Colonic mucosa (tissue), 4 donors: ENCODE data around the gene GPR55. TPM values are rescaled to one million over a fixed set of nuclear protein-coding genes. Genes with fewer than 3 reads are reported as not detected.

Source experiments
- DNase-seq: peaks from one replicate; pipeline ENCODE4 v3.0.0-alpha.2; 2020
- H3K27ac ChIP-seq: fragments of 200-600 bp; one replicate; pipeline ENCODE4 v1.8.0; 2021
- H3K27me3 ChIP-seq: fragments of 200-600 bp; one replicate; pipeline ENCODE4 v1.8.0; 2021
- H3K36me3 ChIP-seq: fragments of 200-600 bp; one replicate; pipeline ENCODE4 v1.8.0; 2021
- H3K4me1 ChIP-seq: fragments of 200-600 bp; one replicate; pipeline ENCODE4 v1.8.0; 2021; ENCODE audit warnings: mild to moderate bottlenecking
- H3K4me3 ChIP-seq: fragments of 200-600 bp; one replicate; pipeline ENCODE4 v1.8.0; 2021
- H3K9ac ChIP-seq, 2 donors: one replicate each; pipeline ENCODE4 v1.7.0; 2013; ENCODE audit warnings: control low read depth in 2 of 2, low read depth in 2 of 2, low read length in 2 of 2
- H3K9me3 ChIP-seq: fragments of 200-600 bp; one replicate; pipeline ENCODE4 v1.8.0; 2021
- intact Hi-C: fragments of 100-400 bp; cut with DNase I; formaldehyde crosslinking; loops from one replicate; pipeline ENCODE4 v1.14.1; 2022
- total RNA-seq, 2 donors: library from RNA; stranded (reverse); fragmentation: NEBNext Ultra II Directional in 1 of 2; extraction: Animal tissue kit (Norgen Biotek cat#: 25700) in 1 of 2; gene quantifications; one replicate each; pipeline ENCODE4 v1.2.1, GENCODE V29; 2021
- TF ChIP-seq, protein P1 (sequence below): fragments of 200-600 bp; IDR thresholded peaks from one replicate; pipeline ENCODE4 v1.8.0; 2022; ENCODE audit warnings: antibody characterized with exemption, mild to moderate bottlenecking
- donor health status: healthy.
- donor health status: DM: no; HTN: no; CAD: no.
- donor health status: DM: no; HTN: no; CAD: no.

GPR55 gene
- total RNA-seq, 2 donors from 2014 or later, result 0.35 to 1.0 TPM

- no peak for DNase-seq
- TF ChIP-seq, protein P1, sequence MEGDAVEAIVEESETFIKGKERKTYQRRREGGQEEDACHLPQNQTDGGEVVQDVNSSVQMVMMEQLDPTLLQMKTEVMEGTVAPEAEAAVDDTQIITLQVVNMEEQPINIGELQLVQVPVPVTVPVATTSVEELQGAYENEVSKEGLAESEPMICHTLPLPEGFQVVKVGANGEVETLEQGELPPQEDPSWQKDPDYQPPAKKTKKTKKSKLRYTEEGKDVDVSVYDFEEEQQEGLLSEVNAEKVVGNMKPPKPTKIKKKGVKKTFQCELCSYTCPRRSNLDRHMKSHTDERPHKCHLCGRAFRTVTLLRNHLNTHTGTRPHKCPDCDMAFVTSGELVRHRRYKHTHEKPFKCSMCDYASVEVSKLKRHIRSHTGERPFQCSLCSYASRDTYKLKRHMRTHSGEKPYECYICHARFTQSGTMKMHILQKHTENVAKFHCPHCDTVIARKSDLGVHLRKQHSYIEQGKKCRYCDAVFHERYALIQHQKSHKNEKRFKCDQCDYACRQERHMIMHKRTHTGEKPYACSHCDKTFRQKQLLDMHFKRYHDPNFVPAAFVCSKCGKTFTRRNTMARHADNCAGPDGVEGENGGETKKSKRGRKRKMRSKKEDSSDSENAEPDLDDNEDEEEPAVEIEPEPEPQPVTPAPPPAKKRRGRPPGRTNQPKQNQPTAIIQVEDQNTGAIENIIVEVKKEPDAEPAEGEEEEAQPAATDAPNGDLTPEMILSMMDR, result no peak
- Histone ChIP-seq H3K4me3 (no peak overlapping the region), H3K9me3 (no peaks in the 10 kb centered on the region), H3K36me3 (no peaks in the 10 kb centered on the region), H3K27me3 (no peaks in the 10 kb centered on the region), H3K4me1 (no peaks in the 10 kb centered on the region), H3K9ac (no peak overlapping the region), H3K27ac (no peak overlapping the region)
- intact Hi-C loops, result no loop called here
These were observed 6.0 kb upstream of the GPR55 start for GRCh38 chr2:230930928-230931555.

DNA sequence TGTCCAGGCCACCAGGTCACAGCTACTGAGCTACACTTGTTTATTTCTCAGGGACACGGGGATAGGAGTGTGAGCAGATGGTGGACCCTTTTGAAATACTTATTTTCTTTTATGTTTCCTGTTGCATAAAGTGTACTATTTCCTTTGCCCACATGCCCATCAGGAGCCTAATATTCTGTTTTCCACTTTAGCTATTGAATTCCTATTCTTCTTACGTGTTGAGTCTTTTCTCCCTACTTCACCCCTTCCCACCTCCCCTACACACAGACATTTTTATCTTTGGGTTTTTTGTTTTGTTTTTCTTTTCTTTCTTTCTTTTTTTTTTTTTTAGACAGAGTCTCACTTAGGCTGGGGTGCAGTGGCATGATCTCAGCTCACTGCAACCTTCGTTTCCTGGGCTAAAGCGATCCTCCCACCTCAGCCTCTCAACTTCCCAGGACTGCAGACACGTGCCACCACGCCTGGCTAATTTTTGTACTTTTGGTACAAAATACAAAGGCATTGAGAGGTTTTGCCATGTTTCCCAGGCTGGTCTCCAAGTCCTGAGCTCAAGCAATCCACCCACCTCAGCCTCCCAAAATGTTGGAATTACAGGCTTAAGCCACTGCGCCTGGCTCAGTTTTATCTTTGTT lies 5.2 kb upstream of the GPR55 start:
- no peak overlapping the region for H3K27ac ChIP-seq

DNA sequence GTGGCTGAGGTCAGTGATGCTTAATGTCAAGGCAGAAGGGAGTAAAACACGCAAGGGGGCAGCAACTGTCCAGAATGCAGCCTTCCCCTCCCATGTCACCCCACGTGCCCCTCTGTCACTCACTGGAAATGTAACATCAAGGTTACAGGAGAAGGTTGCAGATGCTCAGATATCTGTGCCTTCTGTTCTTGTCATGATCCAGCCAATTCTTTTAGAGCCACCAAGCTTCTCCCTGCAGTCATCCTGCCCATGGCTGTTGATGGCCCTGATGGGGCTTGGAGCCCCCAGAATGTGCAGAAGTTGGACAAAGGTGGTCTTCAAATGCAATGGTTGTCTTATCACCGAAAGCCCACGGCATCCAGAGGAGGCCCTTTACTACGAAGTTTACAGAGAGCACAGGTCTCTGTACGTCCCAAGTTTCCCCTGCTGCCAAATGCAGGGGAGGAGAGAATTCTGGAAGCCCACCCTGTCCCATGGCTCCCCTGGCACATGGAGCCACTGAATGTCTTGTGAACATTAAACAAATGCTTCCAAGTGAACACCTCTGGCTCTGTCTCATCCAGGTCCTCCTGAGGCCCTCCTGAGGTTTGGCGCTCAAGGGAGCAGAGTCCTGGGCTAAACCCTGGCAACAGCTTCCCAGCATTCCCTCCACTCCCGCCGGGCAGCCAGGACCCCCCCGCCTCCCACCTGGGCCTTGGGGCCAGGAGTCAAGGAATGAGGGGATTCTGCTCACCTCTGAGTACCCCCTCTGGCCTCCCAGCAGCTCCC lies 4.5 kb upstream of the GPR55 start:
- H3K36me3 ChIP-seq, result no peaks in the 10 kb centered on the region
- intact Hi-C loops, result no loop called here
- H3K9me3 ChIP-seq, result no peaks in the 10 kb centered on the region
- no peak for DNase-seq
- H3K9ac ChIP-seq, result no peak overlapping the region
- no peaks in the 10 kb centered on the region for H3K4me1 ChIP-seq
- TF ChIP-seq, protein P1, result no peak
- H3K27me3 ChIP-seq, result no peaks in the 10 kb centered on the region
- no peak overlapping the region for H3K4me3 ChIP-seq
- H3K27ac ChIP-seq, result no peak overlapping the region

More for the DNA sequence above, 5.2 kb upstream of the GPR55 start:
- TF ChIP-seq, protein P1, result no peak
- Histone ChIP-seq H3K36me3 (no peaks in the 10 kb centered on the region), H3K4me1 (no peaks in the 10 kb centered on the region), H3K27me3 (no peaks in the 10 kb centered on the region), H3K9ac (no peak overlapping the region), H3K9me3 (no peaks in the 10 kb centered on the region), H3K4me3 (no peak overlapping the region)
- intact Hi-C loops, result no loop called here
- no peak for DNase-seq

DNA sequence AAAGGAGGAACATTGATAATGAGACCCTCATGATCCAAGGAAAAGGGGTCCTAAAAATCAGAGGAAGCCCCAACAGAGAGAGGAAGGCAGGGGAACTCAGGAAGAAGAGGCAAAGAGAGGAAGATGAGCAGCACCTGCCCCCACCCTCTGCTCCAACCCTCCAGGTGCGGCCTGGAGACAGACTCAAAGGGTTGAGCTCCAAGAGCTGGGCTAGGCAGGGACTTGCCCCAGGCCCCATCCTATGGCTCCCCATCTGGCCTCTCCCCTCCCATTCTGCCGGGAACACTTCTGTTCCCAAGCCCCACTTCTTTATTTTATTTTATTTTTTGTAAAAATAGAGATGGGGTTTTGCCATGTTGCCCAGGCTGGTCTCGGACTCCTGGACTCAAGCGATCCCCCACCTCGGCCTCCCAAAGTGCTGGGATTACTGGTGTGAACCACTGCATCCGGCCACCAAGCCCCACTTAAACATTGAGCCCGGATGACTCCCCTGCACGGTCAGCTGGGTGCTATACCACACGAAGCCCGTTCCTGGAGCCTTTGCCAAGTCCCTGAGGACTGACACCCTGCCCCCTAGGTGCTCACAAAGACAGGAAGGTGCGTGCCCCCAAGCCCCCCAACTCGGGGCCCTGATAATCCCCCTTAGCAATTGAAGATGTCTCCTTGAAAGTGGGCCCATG lies 3.8 kb upstream of the GPR55 start:
- Histone ChIP-seq H3K4me3 (no peak overlapping the region), H3K36me3 (no peaks in the 10 kb centered on the region), H3K4me1 (no peaks in the 10 kb centered on the region), H3K9ac (no peak overlapping the region), H3K27ac (no peak overlapping the region), H3K9me3 (no peaks in the 10 kb centered on the region), H3K27me3 (no peaks in the 10 kb centered on the region)
- intact Hi-C loops, result no loop called here
- DNase-seq, result no peak
- TF ChIP-seq, protein P1, result no peak

DNA sequence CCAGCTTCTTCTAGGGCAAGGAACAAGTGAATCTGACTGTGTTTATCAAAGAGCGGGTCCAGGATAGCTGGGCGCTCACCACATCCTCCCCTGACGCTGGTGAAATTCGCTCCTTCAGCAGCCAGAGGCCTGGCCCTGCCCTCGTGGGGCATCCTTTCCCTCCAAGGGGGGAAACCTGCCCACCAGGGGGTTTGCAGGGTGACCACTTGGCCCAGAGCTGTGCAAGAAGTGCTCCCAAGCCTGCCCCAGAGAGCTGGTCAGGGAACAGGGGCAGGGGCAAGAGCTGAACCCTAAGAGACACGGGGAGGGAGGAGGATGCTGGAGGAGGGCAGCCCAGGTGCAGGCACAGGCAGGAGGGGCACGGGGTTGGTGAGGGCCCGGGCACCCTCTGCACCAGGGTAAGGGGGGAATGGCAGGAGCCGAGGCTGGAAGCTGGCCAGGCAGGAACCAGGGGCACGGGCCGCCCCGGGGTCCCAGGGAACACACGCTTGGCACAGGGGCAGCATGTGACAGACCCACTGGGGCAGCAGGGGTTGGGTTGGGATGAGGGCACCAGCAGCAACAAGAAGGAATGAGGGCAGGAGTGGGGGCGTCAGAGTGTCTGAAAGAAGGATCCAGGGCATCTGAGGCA lies 2.8 kb upstream of the GPR55 start:
- TF ChIP-seq, protein P1, result no peak
- H3K9me3 ChIP-seq, result no peaks in the 10 kb centered on the region
- H3K4me1 ChIP-seq, result no peaks in the 10 kb centered on the region
- H3K27ac ChIP-seq, result no peak overlapping the region
- H3K36me3 ChIP-seq, result no peaks in the 10 kb centered on the region
- intact Hi-C loops, result no loop called here
- no peak overlapping the region for H3K4me3 ChIP-seq
- DNase-seq, result no peak
- no peaks in the 10 kb centered on the region for H3K27me3 ChIP-seq
- no peak overlapping the region for H3K9ac ChIP-seq
